ENCODE measurements around the gene CORO2B. TPM values are rescaled to one million over a fixed set of nuclear protein-coding genes. Genes with fewer than 3 reads are reported as not detected.
A peak's percentile ranks its signal among the peaks of the same experiment; 100 is the strongest.

Gene CORO2B
- total RNA-seq, 1 donor from 2014 or later, result 82.5 TPM

DNA sequence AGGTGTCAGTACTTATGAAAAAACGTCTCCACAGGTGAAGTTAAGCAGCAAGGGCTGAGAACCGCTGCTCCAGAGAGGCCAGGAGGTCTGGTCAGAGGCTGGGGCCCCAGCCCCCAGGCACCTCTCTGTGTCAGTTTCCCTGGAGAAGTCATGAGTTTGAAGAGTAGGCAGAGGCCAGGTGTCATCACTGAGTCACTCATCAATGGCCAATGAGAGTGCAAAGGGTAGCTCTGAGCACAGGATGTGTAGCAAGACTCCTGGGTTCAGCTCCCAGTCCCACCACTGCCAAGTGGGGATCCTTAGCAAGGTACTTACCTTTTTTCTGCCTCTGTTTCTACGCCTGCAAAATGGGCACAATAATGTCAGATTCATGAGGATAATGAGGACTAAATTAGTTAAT, 47.9 kb downstream of the CORO2B start:
- peaks cover 5% of the 10 kb centered on the region for H3K36me3 Mint-ChIP-seq (ENCODE audit: low read depth)
- H3K27ac Mint-ChIP-seq (ENCODE audit: unreplicated experiment), result no peak overlapping the region
- TF ChIP-seq, protein P1, sequence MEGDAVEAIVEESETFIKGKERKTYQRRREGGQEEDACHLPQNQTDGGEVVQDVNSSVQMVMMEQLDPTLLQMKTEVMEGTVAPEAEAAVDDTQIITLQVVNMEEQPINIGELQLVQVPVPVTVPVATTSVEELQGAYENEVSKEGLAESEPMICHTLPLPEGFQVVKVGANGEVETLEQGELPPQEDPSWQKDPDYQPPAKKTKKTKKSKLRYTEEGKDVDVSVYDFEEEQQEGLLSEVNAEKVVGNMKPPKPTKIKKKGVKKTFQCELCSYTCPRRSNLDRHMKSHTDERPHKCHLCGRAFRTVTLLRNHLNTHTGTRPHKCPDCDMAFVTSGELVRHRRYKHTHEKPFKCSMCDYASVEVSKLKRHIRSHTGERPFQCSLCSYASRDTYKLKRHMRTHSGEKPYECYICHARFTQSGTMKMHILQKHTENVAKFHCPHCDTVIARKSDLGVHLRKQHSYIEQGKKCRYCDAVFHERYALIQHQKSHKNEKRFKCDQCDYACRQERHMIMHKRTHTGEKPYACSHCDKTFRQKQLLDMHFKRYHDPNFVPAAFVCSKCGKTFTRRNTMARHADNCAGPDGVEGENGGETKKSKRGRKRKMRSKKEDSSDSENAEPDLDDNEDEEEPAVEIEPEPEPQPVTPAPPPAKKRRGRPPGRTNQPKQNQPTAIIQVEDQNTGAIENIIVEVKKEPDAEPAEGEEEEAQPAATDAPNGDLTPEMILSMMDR (IDR thresholded peaks at IDR 0.05), result no peak
- H3K4me3 Mint-ChIP-seq (ENCODE audit: unreplicated experiment), result no peak overlapping the region
- no peak for DNase-seq (ENCODE audit: low spot score)
- H3K4me1 Mint-ChIP-seq (ENCODE audit: low read depth), result peaks cover 64% of the 10 kb centered on the region
- H3K9me3 Mint-ChIP-seq (ENCODE audit: low read depth), result no peaks in the 10 kb centered on the region
- H3K27me3 Mint-ChIP-seq (ENCODE audit: low read depth), result no peaks in the 10 kb centered on the region

GRCh38 chr15:68627476-68627875, 48.7 kb downstream of the CORO2B start:
- no peaks in the 10 kb centered on the region for H3K27me3 Mint-ChIP-seq (ENCODE audit: low read depth)
- peaks cover 64% of the 10 kb centered on the region for H3K4me1 Mint-ChIP-seq (ENCODE audit: low read depth)
- no peak for DNase-seq (ENCODE audit: low spot score)
- H3K27ac Mint-ChIP-seq (ENCODE audit: unreplicated experiment), result no peak overlapping the region
- TF ChIP-seq, protein P1 (IDR thresholded peaks at IDR 0.05), result no peak
- no peak overlapping the region for H3K4me3 Mint-ChIP-seq (ENCODE audit: unreplicated experiment)
- H3K9me3 Mint-ChIP-seq (ENCODE audit: low read depth), result no peaks in the 10 kb centered on the region
- H3K36me3 Mint-ChIP-seq (ENCODE audit: low read depth), result peaks cover 3% of the 10 kb centered on the region

DNA sequence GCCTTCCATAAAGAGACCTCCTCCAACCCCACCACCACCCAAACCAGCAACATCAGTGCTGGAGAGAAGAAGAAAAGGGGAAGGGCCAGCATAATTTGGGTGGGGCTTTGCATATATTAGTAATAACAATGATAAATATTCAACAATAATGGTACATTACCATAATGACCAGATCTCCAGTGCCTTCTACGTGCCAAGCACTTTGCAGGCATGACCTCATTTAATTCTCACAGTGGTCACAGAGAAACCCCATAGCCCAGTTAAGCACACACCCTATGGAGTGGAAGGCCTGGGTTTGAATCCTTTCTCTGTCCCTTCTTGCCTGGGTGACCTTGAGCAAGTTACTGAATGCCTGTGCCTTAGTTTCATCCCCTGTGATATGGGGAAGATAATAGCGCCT, 49.2 kb downstream of the CORO2B start:
- no peaks in the 10 kb centered on the region for H3K9me3 Mint-ChIP-seq (ENCODE audit: low read depth)
- no peak for DNase-seq (ENCODE audit: low spot score)
- H3K4me1 Mint-ChIP-seq (ENCODE audit: low read depth), result peaks cover 66% of the 10 kb centered on the region
- H3K27ac Mint-ChIP-seq (ENCODE audit: unreplicated experiment), result no peak overlapping the region
- H3K4me3 Mint-ChIP-seq (ENCODE audit: unreplicated experiment), result no peak overlapping the region
- TF ChIP-seq, protein P1 (IDR thresholded peaks at IDR 0.05), result no peak
- H3K36me3 Mint-ChIP-seq (ENCODE audit: low read depth), result peaks cover 1% of the 10 kb centered on the region
- no peaks in the 10 kb centered on the region for H3K27me3 Mint-ChIP-seq (ENCODE audit: low read depth)

GRCh38 chr15:68629519-68630210, 50.9 kb downstream of the CORO2B start:
- Mint-ChIP-seq H3K9me3 (ENCODE audit: low read depth) (no peaks in the 10 kb centered on the region), H3K27me3 (ENCODE audit: low read depth) (no peaks in the 10 kb centered on the region), H3K36me3 (ENCODE audit: low read depth) (peaks cover 1% of the 10 kb centered on the region), H3K4me3 (ENCODE audit: unreplicated experiment) (no peak overlapping the region), H3K27ac (ENCODE audit: unreplicated experiment) (peak overlapping the region; percentile 49), H3K4me1 (ENCODE audit: low read depth) (peaks cover 75% of the 10 kb centered on the region)
- TF ChIP-seq, protein P1 (IDR thresholded peaks at IDR 0.05), result no peak
- DNase-seq (ENCODE audit: low spot score), result no peak

- TF ChIP-seq, protein P1 (IDR thresholded peaks at IDR 0.05), result no peak
- Mint-ChIP-seq H3K4me3 (ENCODE audit: unreplicated experiment) (no peak overlapping the region), H3K27ac (ENCODE audit: unreplicated experiment) (peak overlapping the region; percentile 49)
Observed at GRCh38 chr15:68630211-68630555, 51.4 kb downstream of the CORO2B start.

More at GRCh38 chr15:68630211-68630555, 51.4 kb downstream of the CORO2B start:
- H3K36me3 Mint-ChIP-seq (ENCODE audit: low read depth), result peaks cover 1% of the 10 kb centered on the region
- peaks cover 76% of the 10 kb centered on the region for H3K4me1 Mint-ChIP-seq (ENCODE audit: low read depth)
- H3K9me3 Mint-ChIP-seq (ENCODE audit: low read depth), result no peaks in the 10 kb centered on the region
- no peak for DNase-seq (ENCODE audit: low spot score)
- H3K27me3 Mint-ChIP-seq (ENCODE audit: low read depth), result no peaks in the 10 kb centered on the region
